ENCODE results near the gene DPYSL4. TPM values are rescaled to one million over a fixed set of nuclear protein-coding genes. Genes with fewer than 3 reads are reported as not detected.
A peak's percentile ranks its signal among the peaks of the same experiment; 100 is the strongest.

The DPYSL4 gene
- total RNA-seq, 2 donors from 2014 or later = 4.8 to 9.9 TPM

DNA sequence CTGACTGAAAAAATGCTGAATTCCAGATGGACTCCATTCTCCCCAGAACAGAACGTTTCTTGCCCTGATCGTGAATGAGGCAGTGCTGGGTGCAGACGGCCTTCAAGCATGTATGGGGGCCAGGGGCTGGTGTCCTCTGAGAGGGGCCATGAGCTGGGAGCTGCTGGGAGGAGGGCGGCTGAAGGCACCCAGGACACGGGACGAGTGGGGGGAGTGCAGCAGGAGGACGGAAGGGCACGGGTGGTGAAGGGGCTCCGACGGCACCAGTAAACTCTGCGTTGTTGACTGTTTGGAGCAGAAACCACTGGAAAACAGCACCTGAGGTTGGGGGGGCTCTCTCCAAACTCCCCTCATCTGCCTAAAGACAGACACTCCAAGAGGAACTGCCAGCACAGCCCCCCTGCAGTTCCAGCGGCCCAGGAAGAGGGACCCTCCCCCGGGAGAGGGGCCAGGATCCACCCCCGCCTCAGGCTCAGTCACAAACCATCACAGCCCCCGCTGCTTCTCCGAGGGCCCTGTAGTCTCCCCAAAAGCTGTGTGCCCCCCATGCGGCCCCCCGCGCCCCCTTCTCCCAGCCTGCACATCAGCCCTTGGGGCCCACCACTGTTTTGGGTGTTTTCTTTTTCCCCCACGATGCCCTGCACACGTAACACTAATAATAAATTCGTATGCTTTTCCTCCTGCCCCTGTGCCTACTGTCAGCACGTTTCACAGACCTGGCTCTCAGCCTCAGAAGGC is 55.5 kb downstream of the DPYSL4 start:
- Mint-ChIP-seq H3K27me3 (ENCODE audit: low read depth) (no peaks in the 10 kb centered on the region), H3K4me3 (no peak overlapping the region), H3K9me3 (no peaks in the 10 kb centered on the region), H3K36me3 (ENCODE audit: insufficient read depth in 2 of 2) (no peaks in the 10 kb centered on the region), H3K27ac (no peak overlapping the region), H3K4me1 (ENCODE audit: low read depth) (no peaks in the 10 kb centered on the region)
- DNase-seq (no peak), ATAC-seq (replicated peaks in 1 of 2) (no peak)

DNA sequence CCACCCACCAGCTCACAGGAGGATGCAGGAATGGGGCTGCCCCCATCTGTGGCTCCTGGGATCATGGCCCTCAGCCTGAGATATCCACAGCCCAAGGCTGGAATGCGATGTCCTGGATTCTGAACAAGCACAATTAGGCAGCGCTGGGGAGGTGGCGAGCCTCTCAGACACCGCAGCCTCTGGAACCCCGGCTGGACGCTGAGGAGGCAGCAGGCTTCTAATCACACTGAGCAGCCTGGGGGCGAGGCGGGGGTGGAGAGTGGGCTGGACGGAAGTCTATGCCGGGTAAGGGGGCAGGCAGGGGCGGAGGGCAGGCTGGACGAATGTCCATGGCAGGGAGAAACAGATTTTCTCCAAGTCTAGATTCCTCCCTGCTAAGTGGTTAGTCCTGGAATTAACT is 56.4 kb downstream of the DPYSL4 start:
- H3K4me3 Mint-ChIP-seq = no peak overlapping the region
- no peaks in the 10 kb centered on the region for H3K9me3 Mint-ChIP-seq
- H3K27ac Mint-ChIP-seq = no peak overlapping the region
- no peaks in the 10 kb centered on the region for H3K27me3 Mint-ChIP-seq (ENCODE audit: low read depth)
- no peaks in the 10 kb centered on the region for H3K36me3 Mint-ChIP-seq (ENCODE audit: insufficient read depth in 2 of 2)
- ATAC-seq (replicated peaks in 1 of 2) = no peak
- no peak for DNase-seq
- H3K4me1 Mint-ChIP-seq (ENCODE audit: low read depth) = no peaks in the 10 kb centered on the region

DNA sequence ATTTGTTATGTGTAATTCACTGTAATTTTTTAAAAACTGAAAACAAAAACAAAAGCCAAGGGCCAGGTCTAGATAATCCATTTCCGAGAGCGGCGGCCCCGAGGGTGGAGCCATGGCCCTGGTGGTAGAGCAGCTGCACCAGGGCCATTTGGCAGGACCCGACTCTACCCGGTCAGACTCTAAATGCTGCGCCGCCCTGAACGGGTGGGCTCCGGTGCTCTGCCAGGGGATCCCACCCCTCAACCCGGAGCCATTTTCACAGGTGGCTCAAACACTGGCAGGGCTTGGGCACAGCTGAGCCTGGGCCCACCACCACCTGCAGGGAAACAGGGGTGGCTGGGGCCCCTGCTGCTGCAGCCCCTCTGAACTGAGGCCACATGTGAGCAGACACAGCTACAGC is 56.9 kb downstream of the DPYSL4 start:
- Mint-ChIP-seq H3K4me3 (no peak overlapping the region), H3K27ac (no peak overlapping the region), H3K36me3 (ENCODE audit: insufficient read depth in 2 of 2) (no peaks in the 10 kb centered on the region), H3K27me3 (ENCODE audit: low read depth) (no peaks in the 10 kb centered on the region), H3K4me1 (ENCODE audit: low read depth) (no peaks in the 10 kb centered on the region), H3K9me3 (no peaks in the 10 kb centered on the region)
- DNase-seq (no peak), ATAC-seq (replicated peaks in 1 of 2) (no peak)

DNA sequence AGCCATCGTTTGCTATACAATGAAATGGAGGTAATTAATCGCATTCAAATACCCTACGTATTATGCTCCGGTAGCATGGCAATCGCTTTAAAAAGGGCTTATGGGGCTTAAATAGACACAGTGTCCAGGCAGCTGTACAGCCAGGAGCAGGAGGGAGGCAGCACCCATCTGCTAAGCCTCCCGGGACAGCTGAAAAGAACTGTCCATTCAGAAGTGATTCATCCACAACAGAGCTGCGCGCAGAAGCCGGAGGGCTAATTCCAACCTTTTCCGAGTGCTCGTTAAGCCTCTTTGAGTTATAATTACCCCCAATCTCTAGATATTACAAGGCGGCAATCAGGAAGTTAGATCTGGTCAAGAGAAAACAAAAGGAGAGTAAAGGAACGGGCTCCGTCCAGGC is 58.3 kb downstream of the DPYSL4 start:
- Mint-ChIP-seq H3K36me3 (ENCODE audit: insufficient read depth in 2 of 2) (no peaks in the 10 kb centered on the region), H3K4me3 (no peak overlapping the region), H3K27ac (no peak overlapping the region), H3K27me3 (ENCODE audit: low read depth) (no peaks in the 10 kb centered on the region), H3K9me3 (no peaks in the 10 kb centered on the region), H3K4me1 (ENCODE audit: low read depth) (no peaks in the 10 kb centered on the region)
- DNase-seq (no peak), ATAC-seq (replicated peaks in 1 of 2) (no peak)

DNA sequence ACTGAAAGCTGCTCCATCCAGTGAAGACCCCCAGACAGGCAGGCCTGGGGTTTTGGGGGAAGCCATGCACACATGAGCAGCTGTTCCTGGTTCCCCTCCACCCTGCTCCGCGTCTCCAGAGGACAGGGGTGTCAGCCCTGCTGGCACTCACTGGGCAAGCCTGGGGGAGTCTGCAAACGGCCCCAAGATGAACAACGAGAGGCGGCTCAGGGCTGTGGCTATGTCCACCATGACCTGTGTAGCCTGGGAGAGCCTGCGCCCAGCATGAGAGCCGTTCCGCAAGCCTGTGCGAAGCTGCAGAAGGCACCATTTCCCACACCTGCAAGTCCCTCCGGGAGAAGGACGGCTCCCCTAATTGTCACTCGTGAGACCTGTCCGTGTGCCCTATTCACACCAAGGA is 59.5 kb downstream of the DPYSL4 start:
- Mint-ChIP-seq H3K27me3 (ENCODE audit: low read depth) (no peaks in the 10 kb centered on the region), H3K4me3 (no peak overlapping the region), H3K4me1 (ENCODE audit: low read depth) (no peaks in the 10 kb centered on the region), H3K9me3 (no peaks in the 10 kb centered on the region), H3K27ac (no peak overlapping the region), H3K36me3 (ENCODE audit: insufficient read depth in 2 of 2) (no peaks in the 10 kb centered on the region)
- ATAC-seq (replicated peaks in 1 of 2) (no peak), DNase-seq (no peak)

GRCh38 chr10:132247943-132248342 is 61.2 kb downstream of the DPYSL4 start:
- DNase-seq = no peak
- Mint-ChIP-seq H3K27ac (no peak overlapping the region), H3K4me3 (no peak overlapping the region), H3K36me3 (ENCODE audit: insufficient read depth in 2 of 2) (no peaks in the 10 kb centered on the region), H3K9me3 (no peaks in the 10 kb centered on the region), H3K27me3 (ENCODE audit: low read depth) (no peaks in the 10 kb centered on the region), H3K4me1 (ENCODE audit: low read depth) (no peaks in the 10 kb centered on the region)
- ATAC-seq (replicated peaks in 1 of 2) = no peak

DNA sequence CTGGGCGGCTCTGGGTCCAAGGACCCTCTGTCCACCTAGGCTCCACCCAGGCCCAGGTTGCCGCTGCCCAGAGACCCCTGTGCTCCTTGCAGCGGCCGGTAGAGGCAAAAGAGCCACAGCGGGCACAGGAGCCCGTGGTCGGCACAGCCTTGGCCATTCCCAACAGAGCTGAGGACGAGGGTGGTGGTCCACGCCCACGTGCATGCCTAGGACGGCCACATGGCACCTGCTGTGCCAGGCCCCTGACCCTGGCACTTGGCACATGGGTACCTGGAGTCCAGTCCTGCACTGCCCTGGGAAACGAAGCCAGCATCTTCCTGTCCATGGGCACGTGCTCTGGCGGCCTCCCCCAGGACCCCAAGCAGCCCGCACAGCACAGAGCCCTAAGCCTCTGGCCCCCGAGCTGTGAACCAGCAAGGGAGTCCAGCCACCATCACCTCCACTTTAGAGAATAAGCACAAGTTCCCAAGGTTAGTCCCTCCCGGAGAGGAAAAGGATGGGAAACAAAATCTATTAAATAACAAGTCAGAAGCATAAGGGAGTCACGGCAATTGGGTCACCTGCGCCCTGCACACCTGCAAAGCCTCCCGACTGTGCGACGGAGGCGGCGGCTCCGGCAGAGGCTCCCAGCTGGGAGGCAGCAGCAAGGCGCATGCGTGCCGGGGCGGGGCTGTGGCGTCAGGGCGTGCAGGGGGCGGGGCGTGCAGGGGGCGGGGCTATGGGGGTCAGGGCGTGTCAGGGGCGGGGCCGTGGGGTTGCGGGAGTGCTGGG is 61.9 kb downstream of the DPYSL4 start:
- ATAC-seq (replicated peaks in 1 of 2) (peak; percentile 61), DNase-seq (peak; percentile 52 to 65)
- no peaks in the 10 kb centered on the region for H3K36me3 Mint-ChIP-seq (ENCODE audit: insufficient read depth in 2 of 2)
- H3K4me1 Mint-ChIP-seq (ENCODE audit: low read depth) = no peaks in the 10 kb centered on the region
- H3K27ac Mint-ChIP-seq = no peak overlapping the region
- no peaks in the 10 kb centered on the region for H3K9me3 Mint-ChIP-seq
- H3K4me3 Mint-ChIP-seq = peak overlapping the region; percentile 48 to 62
- no peaks in the 10 kb centered on the region for H3K27me3 Mint-ChIP-seq (ENCODE audit: low read depth)

DNA sequence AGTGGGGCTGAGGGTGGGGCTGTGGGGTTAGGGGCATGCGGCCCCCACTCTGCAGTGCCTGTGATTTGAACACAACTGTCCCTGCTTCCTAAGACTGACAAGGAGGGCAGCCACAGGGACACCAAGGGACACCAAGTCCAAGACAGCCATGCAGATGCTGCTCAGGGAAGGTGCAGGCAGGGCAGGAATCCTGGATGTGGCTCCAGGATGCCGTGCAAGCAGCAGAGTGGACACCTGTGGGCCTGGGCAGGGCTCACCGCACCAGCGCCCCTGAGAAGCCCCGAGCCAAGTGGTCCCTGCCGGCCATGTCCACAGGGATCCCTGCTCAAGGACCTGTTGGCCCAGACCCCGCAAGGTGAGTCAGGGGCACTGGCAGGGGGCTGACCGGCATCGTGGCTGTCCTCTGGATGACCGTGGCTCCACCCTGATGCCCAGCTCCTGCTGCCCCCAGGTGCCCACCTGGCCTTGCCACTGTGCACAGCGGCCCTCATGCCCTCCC is 62.5 kb downstream of the DPYSL4 start:
- Mint-ChIP-seq H3K36me3 (ENCODE audit: insufficient read depth in 2 of 2) (no peaks in the 10 kb centered on the region), H3K9me3 (no peaks in the 10 kb centered on the region), H3K4me1 (ENCODE audit: low read depth) (no peaks in the 10 kb centered on the region), H3K27me3 (ENCODE audit: low read depth) (no peaks in the 10 kb centered on the region), H3K4me3 (no peak overlapping the region), H3K27ac (no peak overlapping the region)
- no peak for DNase-seq
- no peak for ATAC-seq (replicated peaks in 1 of 2)

DNA sequence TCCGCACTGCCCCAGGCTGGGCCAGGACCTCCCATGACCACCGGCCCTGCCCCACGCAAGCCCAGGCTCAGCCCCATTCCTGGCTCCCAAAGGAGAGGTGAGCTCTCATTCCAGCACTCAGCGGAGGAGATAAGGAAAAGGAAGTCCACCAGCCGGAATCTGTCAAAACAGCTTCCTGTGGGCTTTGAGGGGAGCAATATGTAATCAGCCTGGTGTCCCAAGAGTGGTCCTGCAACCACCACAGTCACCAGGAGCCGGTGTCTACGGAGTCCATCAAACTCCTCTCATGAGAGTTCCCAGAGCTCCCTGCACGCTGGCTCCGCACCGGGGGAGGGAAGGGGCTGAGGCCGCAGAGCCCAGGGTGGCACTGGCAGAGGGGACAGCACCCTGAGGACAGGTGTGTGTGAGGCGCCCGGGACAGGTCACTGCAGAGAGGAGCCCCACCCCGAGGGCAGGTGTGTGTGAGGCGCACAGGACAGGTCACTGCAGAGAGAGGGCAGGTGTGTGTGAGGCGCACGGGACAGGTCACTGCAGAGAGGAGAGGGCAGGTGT is 63.2 kb downstream of the DPYSL4 start:
- no peak for ATAC-seq (replicated peaks in 1 of 2)
- no peak overlapping the region for H3K4me3 Mint-ChIP-seq

GRCh38 chr10:132250481-132251475 is 64.0 kb downstream of the DPYSL4 start:
- Mint-ChIP-seq H3K27ac (no peak overlapping the region), H3K36me3 (ENCODE audit: insufficient read depth in 2 of 2) (no peaks in the 10 kb centered on the region), H3K4me3 (no peak overlapping the region), H3K4me1 (ENCODE audit: low read depth) (peaks cover 5% of the 10 kb centered on the region), H3K9me3 (no peaks in the 10 kb centered on the region), H3K27me3 (ENCODE audit: low read depth) (no peaks in the 10 kb centered on the region)
- ATAC-seq (replicated peaks in 1 of 2) (no peak), DNase-seq (no peak)

More for the DNA sequence above, 63.2 kb downstream of the DPYSL4 start:
- Mint-ChIP-seq H3K27ac (no peak overlapping the region), H3K36me3 (ENCODE audit: insufficient read depth in 2 of 2) (no peaks in the 10 kb centered on the region), H3K4me1 (ENCODE audit: low read depth) (no peaks in the 10 kb centered on the region), H3K27me3 (ENCODE audit: low read depth) (no peaks in the 10 kb centered on the region), H3K9me3 (no peaks in the 10 kb centered on the region)
- no peak for DNase-seq

DNA sequence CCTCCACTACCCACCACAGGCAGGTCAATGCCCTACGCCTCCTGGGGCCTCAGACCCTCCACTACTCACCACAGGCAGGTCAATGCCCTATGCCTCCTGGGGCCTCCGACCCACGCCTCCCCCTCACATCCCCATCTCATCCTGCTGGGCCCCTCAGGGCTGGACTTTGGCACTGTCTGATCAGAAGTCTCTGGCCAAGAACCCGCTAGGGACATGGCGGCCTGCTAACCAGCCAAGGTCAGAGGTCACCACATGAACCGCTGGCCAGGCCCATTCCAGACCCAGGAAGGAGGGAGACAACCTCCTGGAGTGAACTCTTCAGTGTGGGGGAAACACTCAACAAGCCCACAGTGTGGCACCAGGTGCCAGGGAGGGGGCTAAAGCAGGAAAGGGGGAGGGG is 65.2 kb downstream of the DPYSL4 start:
- no peak overlapping the region for H3K4me3 Mint-ChIP-seq

DNA sequence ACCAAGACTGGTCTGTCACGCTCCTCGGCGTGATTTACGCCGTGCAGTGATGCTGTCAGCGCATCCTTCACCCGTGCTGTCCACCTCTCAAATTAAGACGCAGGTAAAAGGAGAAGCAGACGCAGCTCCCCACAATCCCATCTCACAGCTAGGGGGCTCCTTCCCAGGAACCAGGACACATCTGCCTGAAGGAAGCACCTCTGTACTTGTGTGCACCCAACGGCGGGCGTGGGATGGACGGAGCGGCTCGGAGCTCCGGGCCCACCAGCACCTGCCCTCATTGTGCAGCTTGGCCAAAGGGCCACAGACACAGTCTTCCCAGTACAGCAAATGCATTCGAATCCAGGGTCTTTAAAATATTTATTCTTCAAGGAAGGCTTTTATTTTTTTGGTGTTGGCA is 65.7 kb downstream of the DPYSL4 start:
- ATAC-seq (replicated peaks in 1 of 2) (no peak), DNase-seq (no peak)
- no peaks in the 10 kb centered on the region for H3K9me3 Mint-ChIP-seq
- no peaks in the 10 kb centered on the region for H3K36me3 Mint-ChIP-seq (ENCODE audit: insufficient read depth in 2 of 2)
- no peak overlapping the region for H3K4me3 Mint-ChIP-seq
- no peak overlapping the region for H3K27ac Mint-ChIP-seq
- no peaks in the 10 kb centered on the region for H3K27me3 Mint-ChIP-seq (ENCODE audit: low read depth)
- H3K4me1 Mint-ChIP-seq (ENCODE audit: low read depth) = peaks cover 5% of the 10 kb centered on the region

More for the DNA sequence above, 65.2 kb downstream of the DPYSL4 start:
- H3K27ac Mint-ChIP-seq = no peak overlapping the region
- H3K4me1 Mint-ChIP-seq (ENCODE audit: low read depth) = peaks cover 5% of the 10 kb centered on the region
- ATAC-seq (replicated peaks in 1 of 2) (no peak), DNase-seq (no peak)
- H3K27me3 Mint-ChIP-seq (ENCODE audit: low read depth) = no peaks in the 10 kb centered on the region
- no peaks in the 10 kb centered on the region for H3K9me3 Mint-ChIP-seq
- H3K36me3 Mint-ChIP-seq (ENCODE audit: insufficient read depth in 2 of 2) = no peaks in the 10 kb centered on the region

All from activated T-cell treated with anti-CD3 and anti-CD28 coated beads, Interleukin-2, amount 50 U/mL, for 72 hours (primary cell).